HG02885 (cell line): Measurements from ENCODE around the gene OR6S1.

ENCODE experiments used
- ATAC-seq: cut with Tn5 transposase; IDR thresholded peaks from one replicate; pipeline ENCODE4 v1.9.1; 2021; ENCODE audit warnings: mild to moderate bottlenecking; ENCODE audit not compliant: unreplicated experiment, poor library complexity

Gene OR6S1

GRCh38 chr14:20641591-20641990, at the start of gene OR6S1:
Gene OR6S1 (minus strand): TSS chr14:20641691. CDS start chr14:20641691, 0 bp downstream.
- ATAC-seq = no peak

DNA sequence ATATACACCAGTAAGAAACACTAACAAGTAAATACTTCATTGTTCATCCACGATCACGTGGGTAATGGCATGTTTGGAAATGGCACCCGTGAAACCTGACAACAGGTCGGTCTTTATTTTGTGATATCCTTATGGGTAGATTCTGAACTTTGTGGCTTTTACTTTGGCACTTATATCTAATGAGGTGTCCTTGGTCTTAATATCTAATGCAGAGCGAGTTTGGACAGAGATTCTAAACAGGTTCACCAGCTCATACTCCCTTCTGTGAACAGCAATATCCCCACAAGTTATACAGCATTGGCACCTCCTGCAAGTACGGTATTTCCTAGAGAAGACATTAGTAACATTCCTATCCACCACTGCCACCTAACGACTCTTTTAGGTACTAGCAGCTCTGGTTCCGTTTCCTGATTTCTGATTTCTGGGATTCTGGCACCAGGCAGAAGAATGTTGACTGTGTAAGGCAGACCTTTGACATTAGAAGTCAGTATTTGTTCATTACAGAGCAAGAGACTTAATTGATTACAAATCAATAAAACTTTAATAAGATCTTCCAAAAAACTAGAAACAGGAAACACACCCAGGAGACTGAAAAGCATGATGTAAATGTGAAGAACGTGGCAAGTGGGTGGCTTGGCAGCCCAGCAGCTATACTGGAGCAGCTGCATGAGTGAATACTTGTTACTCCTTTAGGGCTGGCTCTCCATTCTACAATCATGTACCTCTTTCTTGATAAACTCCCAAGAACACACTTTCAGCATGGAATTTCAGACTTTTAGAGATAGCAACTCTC, 49.6 kb upstream of the OR6S1 start:
- peak; percentile 91 for ATAC-seq

DNA sequence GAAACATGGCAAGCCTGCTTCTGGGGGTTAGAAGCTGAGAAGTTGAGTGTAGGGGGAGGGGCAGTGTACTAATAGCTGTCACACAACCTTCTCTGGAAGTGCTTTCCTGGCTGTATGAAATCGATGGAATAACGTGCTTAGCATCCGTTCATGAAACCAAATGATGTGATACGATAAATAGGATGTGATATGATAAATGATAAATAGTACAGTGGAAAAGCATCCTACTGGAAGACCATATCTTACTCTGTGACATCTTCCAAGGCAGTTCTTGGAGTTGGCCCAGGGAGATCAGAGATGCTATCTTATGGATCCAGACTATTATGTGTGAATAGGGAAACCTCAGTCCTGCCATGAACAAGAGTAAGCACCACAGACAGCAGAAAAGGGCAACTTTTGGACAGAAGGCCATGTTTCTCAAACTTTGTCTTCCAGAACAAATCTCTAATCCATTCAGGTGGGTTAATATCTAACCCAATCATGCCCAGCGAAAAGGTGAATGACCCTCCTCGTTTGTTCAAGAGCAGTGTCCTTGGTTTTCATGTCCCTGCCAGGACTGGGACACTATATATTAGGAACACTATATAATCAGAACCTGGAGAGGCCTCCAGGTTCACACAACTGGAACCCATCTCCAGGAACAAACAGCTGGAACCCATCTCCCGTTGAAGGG, 46.8 kb upstream of the OR6S1 start, which contains the start of gene ANG:
Gene ANG, plus strand, starts transcription at position 598 of the 673 bp plus-strand sequence. CDS start 4,801 bp downstream, outside the sequence.
- no peak for ATAC-seq

DNA sequence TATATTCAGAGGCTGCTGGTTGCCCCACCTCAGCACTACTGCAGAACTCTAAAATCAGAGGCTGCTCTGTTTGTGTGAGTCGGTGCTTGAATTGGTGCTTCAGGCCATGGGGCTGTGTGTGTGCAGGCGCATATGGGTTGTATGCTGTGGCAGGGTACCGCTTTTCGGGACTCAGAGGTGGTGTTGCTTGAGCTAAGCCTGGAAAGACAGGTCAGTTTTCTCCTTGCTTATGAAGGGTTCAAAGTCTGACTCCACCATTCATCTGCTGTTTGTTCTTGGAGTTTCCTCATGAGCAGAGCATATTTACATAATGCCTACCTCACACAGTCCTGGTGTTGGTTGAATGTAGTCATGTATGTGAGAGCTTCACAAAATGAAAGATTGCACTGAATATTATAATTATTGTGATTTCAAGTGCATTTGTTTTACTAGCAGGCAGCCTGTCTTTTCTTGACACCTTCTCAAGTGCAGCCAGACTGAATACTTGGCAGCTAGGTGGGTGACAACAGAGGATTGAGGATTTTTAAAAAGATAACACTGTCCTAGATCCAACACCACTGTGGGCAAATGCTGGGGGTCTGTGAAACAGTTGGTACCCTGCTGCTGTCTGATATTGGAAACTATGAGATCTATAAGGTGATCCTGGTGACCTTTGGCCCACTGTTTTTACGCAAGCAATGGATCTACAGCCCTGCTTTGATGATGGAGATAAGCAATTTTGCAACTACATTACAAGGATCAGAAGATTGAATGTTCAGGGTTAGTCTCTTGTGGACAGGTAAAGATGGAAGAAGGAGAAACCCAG, 46.1 kb upstream of the OR6S1 start:
- ATAC-seq = no peak

DNA sequence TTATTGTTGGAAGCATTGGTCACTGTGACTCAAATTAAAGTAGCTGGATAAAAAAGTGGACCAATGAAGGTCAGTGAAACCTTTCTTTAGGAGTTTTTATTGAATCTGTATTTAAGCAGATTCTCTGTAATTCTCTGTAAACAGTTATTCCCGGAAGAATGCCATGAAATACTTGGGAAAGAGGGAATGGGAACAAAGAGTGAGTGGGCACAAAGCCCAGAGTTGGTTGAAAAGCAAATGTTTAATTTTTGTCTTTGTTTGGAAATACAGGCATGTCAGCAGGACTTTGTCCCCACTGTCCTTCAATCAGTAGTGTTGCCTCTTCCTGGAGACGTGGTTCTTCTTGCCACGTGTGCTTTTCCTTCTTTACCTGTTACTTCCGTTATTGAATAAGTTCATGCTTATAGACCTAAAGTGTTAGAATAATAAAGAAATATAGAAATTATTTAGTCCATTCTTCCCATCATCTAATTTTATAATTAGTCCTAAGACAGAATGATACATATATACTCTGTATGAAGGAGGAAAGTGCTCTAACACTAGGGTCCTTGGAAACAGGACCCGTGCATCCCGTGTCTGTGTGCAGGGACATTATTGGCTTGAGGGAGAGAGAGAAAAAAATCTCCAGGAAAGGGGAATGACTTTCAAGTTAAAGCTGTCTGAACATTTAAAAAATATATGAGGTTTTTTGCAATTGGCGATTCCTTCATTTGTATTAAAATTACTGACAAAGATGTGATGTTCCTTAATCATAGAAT, 45.1 kb upstream of the OR6S1 start:
- no peak for ATAC-seq

DNA sequence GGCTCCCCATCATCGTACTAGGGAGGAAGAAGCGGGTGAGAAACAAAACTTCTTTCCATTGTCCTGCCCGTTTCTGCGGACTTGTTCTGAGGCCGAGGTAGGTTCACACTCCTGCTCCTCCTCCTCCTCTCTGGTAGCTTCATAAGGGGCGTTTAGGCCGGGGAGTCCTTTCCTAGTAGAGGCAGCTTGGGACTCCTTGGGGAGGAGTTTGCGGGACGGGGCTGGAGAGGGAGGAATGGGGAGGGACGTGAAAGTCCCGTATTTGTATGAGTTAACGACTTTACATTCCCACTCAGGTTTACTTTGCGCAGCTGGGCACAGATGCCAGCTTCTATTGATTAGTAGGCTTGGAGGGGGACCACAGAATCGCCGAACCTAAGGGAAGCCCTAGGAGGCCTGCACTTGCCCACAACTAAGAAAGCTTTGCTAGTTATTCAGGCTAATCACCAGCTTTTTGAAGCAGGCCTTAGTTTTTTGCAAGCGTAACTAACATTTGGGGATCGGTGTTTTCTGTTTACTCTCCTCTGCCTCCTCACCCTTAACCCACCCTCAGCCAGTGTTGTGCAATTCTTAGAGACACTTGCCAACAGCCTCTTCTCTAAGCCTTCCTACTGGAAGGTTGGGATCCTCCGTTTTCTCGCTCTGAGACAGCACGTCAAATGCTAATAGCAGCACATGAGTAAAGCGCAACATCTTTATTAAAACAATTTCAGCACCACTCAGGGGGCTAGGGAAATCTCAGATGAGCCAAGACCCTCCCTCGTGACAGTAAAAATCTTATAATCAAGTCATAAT, 43.4 kb upstream of the OR6S1 start:
- ATAC-seq = no peak

DNA sequence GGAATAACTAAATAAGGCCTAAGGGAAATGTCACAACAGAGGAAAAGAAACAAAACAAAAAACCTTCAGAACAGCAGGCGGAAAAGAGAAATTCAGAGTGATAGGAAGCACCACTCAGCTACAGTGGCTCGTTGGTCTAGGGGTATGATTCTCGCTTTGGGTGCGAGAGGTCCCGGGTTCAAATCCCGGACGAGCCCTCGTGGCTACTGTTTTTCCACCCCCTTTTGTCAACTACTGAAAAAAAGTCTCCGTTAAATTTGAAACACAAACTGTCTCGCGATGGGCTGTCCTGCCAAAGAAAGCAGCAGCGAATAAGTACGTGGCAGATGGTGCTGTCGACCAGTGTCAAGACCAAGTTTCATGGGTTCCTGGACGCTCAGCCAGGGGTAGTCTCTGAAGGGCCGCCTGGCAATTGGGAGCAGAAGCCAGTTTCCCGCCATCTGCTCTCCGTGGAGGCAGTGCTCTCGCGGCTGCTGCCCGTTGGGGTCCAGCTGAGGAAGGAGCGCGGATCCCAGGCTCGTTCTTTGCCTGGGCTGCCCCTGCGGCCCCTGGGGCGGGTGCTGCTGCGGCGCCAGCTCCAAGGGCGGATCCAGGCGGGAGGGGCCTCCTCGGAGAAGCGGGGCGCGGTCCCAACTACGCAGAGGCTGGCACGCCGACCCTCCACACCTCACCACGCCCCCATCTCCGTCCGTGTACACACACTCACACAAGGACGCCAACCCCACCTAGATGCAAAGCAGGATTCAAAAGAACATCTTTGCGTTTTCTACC, 42.6 kb upstream of the OR6S1 start, which contains the start of gene RNASE4:
Gene RNASE4, plus strand, starts transcription at position 670 of the 771 bp plus-strand sequence. CDS start 14,812 bp downstream, outside the sequence.
- ATAC-seq = peak; percentile 29

GRCh38 chr14:20683125-20683890, 41.8 kb upstream of the OR6S1 start:
- peak; percentile 28 for ATAC-seq

GRCh38 chr14:20682435-20683124, 41.1 kb upstream of the OR6S1 start:
- peak; percentile 59 for ATAC-seq

GRCh38 chr14:20682127-20682434, 40.6 kb upstream of the OR6S1 start:
- no peak for ATAC-seq

- peak; percentile 30 for ATAC-seq
These were observed 40.0 kb upstream of the OR6S1 start for GRCh38 chr14:20681348-20682126.

DNA sequence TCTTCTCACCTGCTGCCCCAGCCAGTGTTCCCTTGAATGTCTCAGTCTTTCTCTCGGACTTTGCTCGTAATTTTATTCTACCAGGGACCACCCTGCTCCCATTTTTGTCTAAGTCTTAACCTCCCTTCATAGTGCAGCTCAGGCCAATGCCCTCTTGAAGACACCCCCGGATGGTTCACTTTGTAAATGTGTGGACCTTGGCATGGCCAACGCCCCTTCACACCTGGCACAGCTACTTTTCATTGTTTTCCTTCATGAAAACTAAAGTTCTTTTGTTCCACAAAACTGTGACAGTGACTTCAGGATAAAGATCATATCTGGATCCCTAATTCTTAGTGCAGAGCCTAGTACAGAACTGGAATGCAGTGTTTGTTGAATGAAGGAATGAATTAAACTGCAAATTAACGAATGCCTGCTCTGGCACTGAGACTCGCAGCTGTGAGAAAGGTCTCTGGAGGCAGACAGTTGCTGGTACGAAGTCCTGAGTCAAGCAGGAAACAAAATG, 39.4 kb upstream of the OR6S1 start:
- ATAC-seq = peak; percentile 26

GRCh38 chr14:20680363-20680762, 38.9 kb upstream of the OR6S1 start:
- no peak for ATAC-seq

- no peak for ATAC-seq
These were observed 38.4 kb upstream of the OR6S1 start for GRCh38 chr14:20679907-20680306.

GRCh38 chr14:20676072-20676471, 34.6 kb upstream of the OR6S1 start:
- no peak for ATAC-seq

- peak; percentile 62 for ATAC-seq
These were observed 34.2 kb upstream of the OR6S1 start for GRCh38 chr14:20675669-20676068.
